Measurements from ENCODE around the gene DNPH1. TPM values are rescaled to one million over a fixed set of nuclear protein-coding genes. Genes with fewer than 3 reads are reported as not detected.

DNPH1 gene
- total and polyA plus RNA-seq, 5 donors: 25.7 to 60.4 (median 34.1) TPM

GRCh38 chr6:43273707-43274106, 44.4 kb upstream of the DNPH1 start:
- Histone ChIP-seq H3K4me3 (ENCODE audit: low read length) (no peak overlapping the region), H3K9me3 (ENCODE audit: control insufficient read depth, low read length) (no peaks in the 10 kb centered on the region), H3K27ac (ENCODE audit: low read length) (no peak overlapping the region), H3K4me1 (ENCODE audit: control insufficient read depth, insufficient read depth, low read length) (peaks cover 4% of the 10 kb centered on the region), H3K27me3 (ENCODE audit: control insufficient read depth, insufficient read depth) (no peaks in the 10 kb centered on the region)
- DNase-seq (no peak), ATAC-seq (no peak)
- 69% methylated on average over 2 of the region's 2 CpGs for WGBS
- intact Hi-C loops (cut with DNase I): no loop called here

GRCh38 chr6:43271944-43272343, 42.7 kb upstream of the DNPH1 start:
- H3K4me1 ChIP-seq (ENCODE audit: control insufficient read depth, insufficient read depth, low read length): peaks cover 13% of the 10 kb centered on the region
- no peak overlapping the region for H3K27ac ChIP-seq (ENCODE audit: low read length)
- intact Hi-C loops (cut with DNase I): no loop called here
- DNase-seq (peak in 1 of 3 donors; percentile 8), ATAC-seq (no peak)
- H3K9me3 ChIP-seq (ENCODE audit: control insufficient read depth, low read length): no peaks in the 10 kb centered on the region
- H3K4me3 ChIP-seq (ENCODE audit: low read length): no peak overlapping the region
- H3K27me3 ChIP-seq (ENCODE audit: control insufficient read depth, insufficient read depth): no peaks in the 10 kb centered on the region

- Histone ChIP-seq H3K27me3 (ENCODE audit: control insufficient read depth, insufficient read depth) (no peaks in the 10 kb centered on the region), H3K4me3 (ENCODE audit: low read length) (no peak overlapping the region), H3K9me3 (ENCODE audit: control insufficient read depth, low read length) (no peaks in the 10 kb centered on the region), H3K4me1 (ENCODE audit: control insufficient read depth, insufficient read depth, low read length) (peaks cover 13% of the 10 kb centered on the region), H3K27ac (ENCODE audit: low read length) (no peak overlapping the region)
- 86% methylated on average over 8 of the region's 8 CpGs for WGBS
- DNase-seq: peak in 1 of 3 donors; percentile 28
- ATAC-seq: no peak
- intact Hi-C loops (cut with DNase I): no loop called here
Measured at GRCh38 chr6:43271103-43271815, 42.0 kb upstream of the DNPH1 start.

- no peaks in the 10 kb centered on the region for H3K9me3 ChIP-seq (ENCODE audit: control insufficient read depth, low read length)
- WGBS: 5% methylated on average over 44 of the region's 44 CpGs
- H3K4me3 ChIP-seq (ENCODE audit: low read length): peak overlapping the region; percentile 7
- DNase-seq: peak in 1 of 3 donors; percentile 84
- peak; percentile 51 to 58 for ATAC-seq
- H3K27me3 ChIP-seq (ENCODE audit: control insufficient read depth, insufficient read depth): no peaks in the 10 kb centered on the region
- intact Hi-C loops (cut with DNase I): loop anchor here (5.0 to 10.0 kb wide), 3 partner anchors 58 to 235 kb away; no protein-coding TSS in a partner anchor
- H3K4me1 ChIP-seq (ENCODE audit: control insufficient read depth, insufficient read depth, low read length): peaks cover 13% of the 10 kb centered on the region
- H3K27ac ChIP-seq (ENCODE audit: low read length): peak overlapping the region; percentile 69
Measured at GRCh38 chr6:43269273-43270007, 40.2 kb upstream of the DNPH1 start.

- peak overlapping the region; percentile 95 for H3K27ac ChIP-seq (ENCODE audit: low read length)
- ATAC-seq (no peak), DNase-seq (peak in 1 of 3 donors; percentile 29)
- intact Hi-C loops (cut with DNase I): loop anchor here (5.0 to 10.0 kb wide), 3 partner anchors 58 to 236 kb away; no protein-coding TSS in a partner anchor
- no peaks in the 10 kb centered on the region for H3K9me3 ChIP-seq (ENCODE audit: control insufficient read depth, low read length)
- no peaks in the 10 kb centered on the region for H3K27me3 ChIP-seq (ENCODE audit: control insufficient read depth, insufficient read depth)
- WGBS: 56% methylated on average over 10 of the region's 10 CpGs
- H3K4me3 ChIP-seq (ENCODE audit: low read length): no peak overlapping the region
- peaks cover 13% of the 10 kb centered on the region for H3K4me1 ChIP-seq (ENCODE audit: control insufficient read depth, insufficient read depth, low read length)
Measured at GRCh38 chr6:43268782-43269272, 39.5 kb upstream of the DNPH1 start.

- no peaks in the 10 kb centered on the region for H3K9me3 ChIP-seq (ENCODE audit: control insufficient read depth, low read length)
- ATAC-seq: peak; percentile 39 to 60
- peaks cover 13% of the 10 kb centered on the region for H3K4me1 ChIP-seq (ENCODE audit: control insufficient read depth, insufficient read depth, low read length)
- intact Hi-C loops (cut with DNase I): loop anchor here (5.0 to 10.0 kb wide), 3 partner anchors 59 to 236 kb away; no protein-coding TSS in a partner anchor
- no peak overlapping the region for H3K4me3 ChIP-seq (ENCODE audit: low read length)
- DNase-seq: peak; percentile 53 to 87 (median 82)
- no peaks in the 10 kb centered on the region for H3K27me3 ChIP-seq (ENCODE audit: control insufficient read depth, insufficient read depth)
- peak overlapping the region; percentile 95 for H3K27ac ChIP-seq (ENCODE audit: low read length)
- WGBS: 27% methylated on average over 3 of the region's 3 CpGs
Measured at GRCh38 chr6:43268355-43268700, 39.0 kb upstream of the DNPH1 start.

- intact Hi-C loops (cut with DNase I): loop anchor here (5.0 to 10.0 kb wide), 3 partner anchors 60 to 237 kb away; no protein-coding TSS in a partner anchor
- ATAC-seq: peak; percentile 4 to 12
Measured at GRCh38 chr6:43267619-43268354, 38.5 kb upstream of the DNPH1 start.

GRCh38 chr6:43265564-43265963, 36.3 kb upstream of the DNPH1 start:
- WGBS: 87% methylated on average over 6 of the region's 6 CpGs
- Histone ChIP-seq H3K9me3 (ENCODE audit: control insufficient read depth, low read length) (no peaks in the 10 kb centered on the region), H3K4me3 (ENCODE audit: low read length) (no peak overlapping the region), H3K27me3 (ENCODE audit: control insufficient read depth, insufficient read depth) (no peaks in the 10 kb centered on the region), H3K4me1 (ENCODE audit: control insufficient read depth, insufficient read depth, low read length) (peaks cover 13% of the 10 kb centered on the region), H3K27ac (ENCODE audit: low read length) (no peak overlapping the region)
- no peak for DNase-seq
- ATAC-seq: no peak
- intact Hi-C loops (cut with DNase I): loop anchor here (5.0 to 10.0 kb wide), 3 partner anchors 62 to 239 kb away; no protein-coding TSS in a partner anchor

More at GRCh38 chr6:43267619-43268354, 38.5 kb upstream of the DNPH1 start:
- Histone ChIP-seq H3K4me1 (ENCODE audit: control insufficient read depth, insufficient read depth, low read length) (peaks cover 13% of the 10 kb centered on the region), H3K27ac (ENCODE audit: low read length) (peak overlapping the region; percentile 95), H3K4me3 (ENCODE audit: low read length) (no peak overlapping the region), H3K27me3 (ENCODE audit: control insufficient read depth, insufficient read depth) (no peaks in the 10 kb centered on the region), H3K9me3 (ENCODE audit: control insufficient read depth, low read length) (no peaks in the 10 kb centered on the region)
- DNase-seq: peak in 1 of 3 donors; percentile 60
- WGBS: 57% methylated on average over 7 of the region's 7 CpGs

GRCh38 chr6:43264599-43265145, 35.4 kb upstream of the DNPH1 start:
- Histone ChIP-seq H3K4me1 (ENCODE audit: control insufficient read depth, insufficient read depth, low read length) (peaks cover 13% of the 10 kb centered on the region), H3K27ac (ENCODE audit: low read length) (no peak overlapping the region), H3K9me3 (ENCODE audit: control insufficient read depth, low read length) (no peaks in the 10 kb centered on the region), H3K27me3 (ENCODE audit: control insufficient read depth, insufficient read depth) (no peaks in the 10 kb centered on the region), H3K4me3 (ENCODE audit: low read length) (no peak overlapping the region)
- intact Hi-C loops (cut with DNase I): loop anchor here (5.0 to 10.0 kb wide), 4 partner anchors 63 to 240 kb away; no protein-coding TSS in a partner anchor
- ATAC-seq: no peak
- 86% methylated on average over 5 of the region's 5 CpGs for WGBS
- DNase-seq: peak in 2 of 3 donors; percentile 27 to 29

All from right cardiac atrium (tissue), 5 donors.